ENCODE data around the gene GALNT8.

Gene GALNT8

DNA sequence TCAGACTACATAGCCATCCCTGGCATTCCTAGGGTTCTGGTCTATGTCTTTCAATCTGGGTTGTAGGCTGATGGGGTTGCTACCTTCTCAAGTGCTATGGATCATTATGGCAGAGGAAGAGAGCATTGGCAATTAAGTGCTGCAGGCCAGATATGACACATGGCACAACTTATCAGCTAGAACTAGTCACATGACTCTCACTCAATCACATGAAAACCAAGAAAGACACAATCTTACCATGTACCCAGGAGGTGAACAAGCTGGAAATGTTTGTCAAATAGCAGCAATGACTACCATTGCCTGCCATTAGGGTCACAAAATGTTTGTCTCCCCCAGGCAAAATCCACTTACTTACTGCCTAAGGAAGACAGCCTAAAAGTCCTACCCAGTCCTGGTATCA lies 80.4 kb downstream of the GALNT8 start:
- DNase-seq = no peak

- DNase-seq = no peak
Observed at GRCh38 chr12:4802841-4803240, 82.6 kb downstream of the GALNT8 start.

DNA sequence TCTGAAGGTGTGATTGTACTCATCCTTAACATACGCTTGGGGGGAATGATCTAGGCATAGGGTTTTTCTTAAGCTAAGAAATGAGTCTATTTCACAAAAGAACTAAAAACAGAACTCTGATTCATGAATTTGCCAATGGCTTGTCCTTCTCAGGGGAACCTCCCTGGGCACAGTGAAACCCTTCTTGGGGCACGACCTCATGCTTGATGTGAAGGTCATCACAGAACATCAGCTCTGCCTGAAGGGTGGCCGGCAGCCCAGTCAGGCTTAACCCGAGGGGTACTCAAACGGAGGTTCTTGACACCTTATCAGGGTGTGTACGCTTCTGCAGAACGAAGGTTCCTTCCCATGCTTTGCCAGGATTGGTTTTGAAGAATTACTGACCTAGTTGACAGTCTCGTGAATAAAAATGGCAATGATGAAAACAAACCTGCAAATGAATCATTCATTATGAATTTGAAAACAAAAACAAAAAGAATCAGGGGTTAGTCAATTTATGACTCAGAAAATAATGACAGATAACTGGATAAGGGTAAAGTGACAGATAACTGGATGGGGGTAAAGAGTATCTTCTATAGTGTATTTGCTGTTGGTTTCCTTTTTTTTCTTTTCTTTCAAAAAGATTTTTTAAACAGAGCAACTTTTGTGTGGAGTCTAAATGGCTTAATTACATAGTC lies 86.4 kb downstream of the GALNT8 start:
- DNase-seq = no peak

GRCh38 chr12:4807116-4807783 lies 87.0 kb downstream of the GALNT8 start:
- DNase-seq = no peak

GRCh38 chr12:4807813-4808212 lies 87.6 kb downstream of the GALNT8 start:
- no peak for DNase-seq

DNA sequence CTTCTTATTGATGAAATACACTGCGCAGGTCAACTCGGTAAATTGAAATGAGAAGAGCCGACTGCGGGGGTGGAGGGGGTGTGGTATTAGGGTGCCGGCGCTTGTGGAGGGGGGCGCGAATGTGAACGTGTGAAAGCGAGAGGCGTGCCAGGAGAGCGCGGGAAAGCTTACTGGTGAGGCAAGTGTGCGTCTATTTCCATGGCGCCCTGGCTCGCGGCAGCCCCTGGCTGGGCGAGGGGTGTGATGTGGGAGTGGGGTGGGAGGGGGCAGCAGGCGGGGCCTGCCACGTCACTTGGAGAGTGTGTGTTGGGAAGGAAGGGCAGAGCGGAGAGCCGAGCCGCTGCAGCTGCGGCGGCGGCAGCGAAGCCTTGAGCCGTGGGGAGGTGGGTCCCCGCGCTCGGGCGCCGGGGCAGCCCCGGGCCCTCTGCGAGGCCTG lies 88.8 kb downstream of the GALNT8 start:
- no peak for DNase-seq

DNA sequence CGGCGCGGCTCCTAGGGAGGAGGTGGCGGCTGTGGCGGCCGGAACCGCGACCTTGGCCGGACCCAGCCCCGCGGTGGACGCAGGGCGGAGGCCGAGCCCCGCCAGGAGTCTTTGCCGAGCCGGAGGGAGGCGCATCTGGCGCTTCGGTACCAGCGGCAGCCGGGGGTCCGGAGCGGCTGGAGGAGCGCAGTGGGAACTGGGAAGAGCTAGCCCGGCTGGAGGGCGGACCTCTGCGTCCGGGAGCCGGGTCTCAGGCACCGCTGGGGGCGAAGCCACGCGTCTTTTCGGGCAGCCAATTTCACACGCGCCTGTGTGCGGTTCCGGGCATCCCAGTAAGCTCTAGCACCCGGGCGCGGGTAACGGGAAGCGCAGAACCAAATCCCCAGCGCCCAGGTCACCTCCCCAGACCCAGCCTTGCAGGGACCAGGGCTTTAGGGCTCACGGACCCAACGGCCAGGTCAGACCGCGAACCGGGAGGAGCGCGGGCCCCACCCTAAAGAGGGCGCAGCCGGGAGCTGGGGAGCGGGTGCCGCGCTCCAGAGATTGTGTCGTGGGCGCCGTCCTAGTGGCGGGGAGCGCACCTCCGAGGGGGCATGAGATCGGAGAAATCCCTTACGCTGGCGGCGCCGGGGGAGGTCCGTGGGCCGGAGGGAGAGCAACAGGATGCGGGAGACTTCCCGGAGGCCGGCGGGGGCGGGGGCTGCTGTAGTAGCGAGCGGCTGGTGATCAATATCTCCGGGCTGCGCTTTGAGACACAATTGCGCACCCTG lies 89.4 kb downstream of the GALNT8 start:
- DNase-seq = no peak

DNA sequence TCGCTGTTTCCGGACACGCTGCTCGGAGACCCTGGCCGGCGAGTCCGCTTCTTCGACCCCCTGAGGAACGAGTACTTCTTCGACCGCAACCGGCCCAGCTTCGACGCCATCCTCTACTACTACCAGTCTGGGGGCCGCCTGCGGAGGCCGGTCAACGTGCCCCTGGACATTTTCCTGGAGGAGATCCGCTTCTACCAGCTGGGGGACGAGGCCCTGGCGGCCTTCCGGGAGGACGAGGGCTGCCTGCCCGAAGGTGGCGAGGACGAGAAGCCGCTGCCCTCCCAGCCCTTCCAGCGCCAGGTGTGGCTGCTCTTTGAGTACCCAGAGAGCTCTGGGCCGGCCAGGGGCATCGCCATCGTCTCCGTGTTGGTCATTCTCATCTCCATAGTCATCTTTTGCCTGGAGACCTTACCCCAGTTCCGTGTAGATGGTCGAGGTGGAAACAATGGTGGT lies 90.0 kb downstream of the GALNT8 start:
- DNase-seq = no peak

DNA sequence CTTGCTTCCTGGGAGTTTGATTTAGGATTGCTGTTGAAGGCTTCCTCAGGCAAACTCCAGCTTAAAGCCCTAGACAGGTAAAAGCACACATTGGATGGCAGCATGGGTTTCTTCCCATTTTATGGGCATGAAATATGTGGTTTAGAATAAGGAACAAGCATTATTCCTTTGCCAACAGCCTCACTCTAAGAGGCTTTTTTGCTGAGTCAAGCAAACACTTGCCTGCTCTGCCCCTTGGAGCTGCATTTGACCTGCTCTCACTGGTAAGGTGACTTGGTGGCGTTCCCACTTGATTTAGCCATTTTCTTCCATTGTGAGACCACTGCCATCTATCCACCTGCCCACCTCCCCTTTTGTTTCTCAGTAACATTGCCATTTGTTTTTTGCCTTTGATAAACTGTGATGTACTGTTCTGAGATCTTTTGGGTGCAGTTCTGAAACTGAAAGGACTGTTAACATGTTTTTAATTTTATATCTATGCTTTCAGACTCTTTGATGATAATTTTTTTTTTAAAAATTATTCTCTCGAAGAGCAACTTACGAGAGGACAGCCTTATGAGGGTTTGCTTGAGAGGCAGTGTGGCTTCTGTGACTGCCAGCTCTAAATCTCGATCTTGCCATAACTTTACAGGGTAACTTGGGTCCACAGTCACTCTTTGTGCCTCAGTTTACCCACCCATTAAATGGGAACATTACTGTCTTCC lies 92.6 kb downstream of the GALNT8 start:
- DNase-seq = no peak

DNA sequence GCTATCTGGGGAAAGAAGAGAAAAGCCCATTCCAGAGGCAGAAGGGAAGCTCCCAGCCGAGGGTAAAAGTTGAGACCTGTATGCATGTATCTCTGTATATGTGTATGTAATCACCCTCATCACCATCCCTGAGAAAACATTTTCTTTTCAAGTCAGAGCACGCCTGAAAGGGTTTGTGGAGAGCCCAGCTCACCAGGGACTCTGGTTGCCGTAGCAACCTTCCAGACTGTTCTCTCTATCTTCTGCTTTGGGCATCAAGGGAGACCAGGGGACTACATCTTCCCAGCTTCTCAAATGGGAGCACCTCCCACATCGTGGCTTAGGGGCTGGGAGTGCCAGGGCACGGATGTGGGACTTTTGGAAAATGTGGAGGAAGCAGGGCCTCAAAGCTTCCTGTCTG lies 93.5 kb downstream of the GALNT8 start:
- DNase-seq = no peak

GRCh38 chr12:4814485-4814884 lies 94.3 kb downstream of the GALNT8 start:
- no peak for DNase-seq

- no peak for DNase-seq
Observed at GRCh38 chr12:4816744-4817525, 96.7 kb downstream of the GALNT8 start.

DNA sequence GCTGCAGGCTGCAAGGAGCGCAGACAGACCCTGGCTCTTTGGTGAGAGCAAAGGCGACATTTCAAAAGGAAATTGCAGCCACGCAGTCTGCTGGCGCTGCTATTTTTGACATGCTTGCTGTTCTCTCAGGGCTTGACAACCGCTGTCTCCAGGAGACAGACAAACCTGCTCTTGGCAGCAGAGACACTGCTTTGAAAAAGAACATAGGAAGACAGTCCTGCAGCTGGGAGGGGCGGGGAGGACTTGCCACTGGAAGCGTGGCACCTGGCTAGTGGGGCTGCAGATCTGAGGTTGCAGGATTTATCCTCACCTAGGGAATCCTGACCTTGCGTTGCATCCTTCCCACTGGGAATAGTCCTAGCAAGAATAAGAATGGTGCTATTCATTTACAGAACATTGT lies 97.7 kb downstream of the GALNT8 start:
- no peak for DNase-seq

DNA sequence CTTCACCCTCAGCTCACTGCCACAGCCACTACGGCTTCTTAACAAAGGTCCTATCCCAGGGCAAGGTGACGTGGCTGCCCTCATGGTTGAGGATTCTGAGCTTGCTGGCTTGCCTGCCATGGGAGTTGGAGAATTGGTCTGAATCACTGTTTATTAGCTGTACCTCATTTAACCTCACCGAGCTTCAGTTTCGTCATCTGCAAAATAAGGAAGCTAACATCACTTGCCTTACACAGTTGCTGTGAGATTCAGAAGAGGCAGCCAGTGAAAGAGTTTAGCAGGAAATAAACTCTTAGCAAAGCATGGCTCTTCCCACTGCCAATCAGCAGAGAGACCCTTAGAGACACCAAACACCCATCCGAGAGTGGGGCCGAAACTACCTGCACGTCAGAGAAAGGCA lies 99.5 kb downstream of the GALNT8 start:
- peak in 1 of 2 donors; percentile 22 for DNase-seq

DNA sequence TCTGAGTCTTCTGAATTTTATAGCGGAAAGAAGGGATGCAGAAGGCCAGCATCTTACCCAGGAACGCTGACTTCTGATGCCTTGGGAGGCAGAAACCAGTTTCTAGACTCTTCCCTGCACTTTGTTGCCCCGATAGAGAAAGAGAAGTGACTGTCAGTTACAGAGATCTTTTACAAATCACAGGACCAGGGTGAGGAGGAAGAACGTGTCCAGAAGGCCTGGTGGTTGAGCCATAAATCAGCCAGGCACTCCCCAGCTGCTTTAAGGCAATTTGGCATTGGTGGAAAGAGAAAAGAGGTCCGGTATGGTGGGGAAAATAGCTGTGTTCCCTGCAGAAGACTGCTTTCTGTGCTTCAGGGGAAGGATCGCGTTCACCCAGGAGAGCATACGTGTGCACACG lies 100.8 kb downstream of the GALNT8 start:
- no peak for DNase-seq

All from bone marrow (tissue), 2 donors.